Stimulated activated naive CD8-positive, alpha-beta T cell treated with anti-CD3 and anti-CD28 coated beads, Interleukin-15, amount 100 ng/mL, for 72 hours (primary cell): ENCODE results near the gene CDH15.
A peak's percentile ranks its signal among the peaks of the same experiment; 100 is the strongest.
"Not testable (repeated sequence)": the region's sequence is repeated elsewhere in the genome, so short reads cannot be mapped to it uniquely, and the experiment has no call there.

Experiments
- ATAC-seq: fragments of 150-1000 bp; cut with Tn5 transposase; 2 replicates; pipeline ENCODE4 v1.10.0; 2021; ENCODE audit warnings: mild to moderate bottlenecking, moderate library complexity
- DNase-seq, 2 donors: peaks; one replicate each; pipeline ENCODE4 v3.0.0; 2021 to 2022
- H3K27ac Mint-ChIP-seq, 2 donors: one replicate each; pipeline ENCODE4 v1.8.0; 2022; ENCODE audit warnings: mild to moderate bottlenecking in 2 of 2, mixed read lengths in 2 of 2, moderate library complexity in 2 of 2
- H3K27me3 Mint-ChIP-seq: one replicate; pipeline ENCODE4 v1.8.0; 2022; ENCODE audit warnings: mixed read lengths
- H3K4me1 Mint-ChIP-seq: one replicate; pipeline ENCODE4 v1.8.0; 2022; ENCODE audit warnings: mild to moderate bottlenecking, mixed read lengths
- H3K4me3 Mint-ChIP-seq, 2 donors: one replicate each; pipeline ENCODE4 v1.8.0; 2022; ENCODE audit warnings: mild to moderate bottlenecking in 2 of 2, mixed read lengths in 2 of 2, moderate library complexity in 1 of 2
- H3K9me3 Mint-ChIP-seq, 2 donors: one replicate each; pipeline ENCODE4 v1.8.0; 2022; ENCODE audit warnings: mixed read lengths in 2 of 2

CDH15 gene

GRCh38 chr16:89159850-89160354 lies 11.6 kb upstream of the CDH15 start:
- ATAC-seq (no peak), DNase-seq (no peak)
- Mint-ChIP-seq H3K27me3 (no peaks in the 10 kb centered on the region), H3K27ac (peak overlapping the region in 1 of 2 donors; percentile 72), H3K4me1 (no peaks in the 10 kb centered on the region), H3K4me3 (no peak overlapping the region), H3K9me3 (no peaks in the 10 kb centered on the region)

GRCh38 chr16:89160977-89161701 lies 10.4 kb upstream of the CDH15 start:
- H3K27ac Mint-ChIP-seq: no peak overlapping the region
- no peaks in the 10 kb centered on the region for H3K9me3 Mint-ChIP-seq
- DNase-seq (no peak), ATAC-seq (no peak)
- H3K4me1 Mint-ChIP-seq: no peaks in the 10 kb centered on the region
- H3K4me3 Mint-ChIP-seq: no peak overlapping the region
- no peaks in the 10 kb centered on the region for H3K27me3 Mint-ChIP-seq

- Mint-ChIP-seq H3K4me3 (no peak overlapping the region), H3K27me3 (peaks cover 6% of the 10 kb centered on the region), H3K9me3 (no peaks in the 10 kb centered on the region), H3K4me1 (no peaks in the 10 kb centered on the region), H3K27ac (no peak overlapping the region)
- ATAC-seq (peak; percentile 22), DNase-seq (no peak)
Observed at GRCh38 chr16:89161763-89162713, 9.5 kb upstream of the CDH15 start.

GRCh38 chr16:89163297-89163696 lies 8.3 kb upstream of the CDH15 start:
- no peak overlapping the region for H3K27ac Mint-ChIP-seq
- no peak overlapping the region for H3K4me3 Mint-ChIP-seq
- H3K9me3 Mint-ChIP-seq: no peaks in the 10 kb centered on the region
- ATAC-seq (no peak), DNase-seq (no peak)
- H3K4me1 Mint-ChIP-seq: peaks cover 5% of the 10 kb centered on the region
- peaks cover 10% of the 10 kb centered on the region for H3K27me3 Mint-ChIP-seq

- Mint-ChIP-seq H3K27me3 (peaks cover 20% of the 10 kb centered on the region), H3K4me1 (peaks cover 5% of the 10 kb centered on the region), H3K4me3 (no peak overlapping the region), H3K9me3 (no peaks in the 10 kb centered on the region), H3K27ac (no peak overlapping the region)
- no peak for ATAC-seq
- DNase-seq: no peak
Observed at GRCh38 chr16:89164436-89164835, 7.1 kb upstream of the CDH15 start.

GRCh38 chr16:89164847-89165680 lies 6.5 kb upstream of the CDH15 start:
- H3K27me3 Mint-ChIP-seq: peaks cover 22% of the 10 kb centered on the region
- H3K4me1 Mint-ChIP-seq: peaks cover 5% of the 10 kb centered on the region
- H3K9me3 Mint-ChIP-seq: no peaks in the 10 kb centered on the region
- H3K27ac Mint-ChIP-seq: no peak overlapping the region
- ATAC-seq: no peak
- no peak for DNase-seq
- no peak overlapping the region for H3K4me3 Mint-ChIP-seq

GRCh38 chr16:89165681-89165979 lies 5.9 kb upstream of the CDH15 start:
- H3K4me1 Mint-ChIP-seq, ATAC-seq, DNase-seq, H3K27ac Mint-ChIP-seq, H3K4me3 Mint-ChIP-seq, H3K9me3 Mint-ChIP-seq: not testable (repeated sequence)
- peaks cover 27% of the 10 kb centered on the region for H3K27me3 Mint-ChIP-seq

GRCh38 chr16:89166696-89167424 lies 4.7 kb upstream of the CDH15 start:
- Mint-ChIP-seq H3K4me1 (peaks cover 15% of the 10 kb centered on the region), H3K27me3 (peaks cover 32% of the 10 kb centered on the region)

GRCh38 chr16:89167425-89167941 lies 4.1 kb upstream of the CDH15 start:
- H3K27me3 Mint-ChIP-seq: peaks cover 32% of the 10 kb centered on the region
- ATAC-seq: peak; percentile 56
- no peaks in the 10 kb centered on the region for H3K9me3 Mint-ChIP-seq
- no peak overlapping the region for H3K4me3 Mint-ChIP-seq
- H3K4me1 Mint-ChIP-seq: peaks cover 15% of the 10 kb centered on the region
- peak; percentile 87 for DNase-seq
- peak overlapping the region in 1 of 2 donors; percentile 34 for H3K27ac Mint-ChIP-seq

More at GRCh38 chr16:89166696-89167424, 4.7 kb upstream of the CDH15 start:
- no peak for ATAC-seq
- Mint-ChIP-seq H3K9me3 (no peaks in the 10 kb centered on the region), H3K27ac (no peak overlapping the region), H3K4me3 (no peak overlapping the region)
- DNase-seq: no peak

- no peak for DNase-seq
- Mint-ChIP-seq H3K27me3 (peaks cover 32% of the 10 kb centered on the region), H3K9me3 (no peaks in the 10 kb centered on the region), H3K4me3 (no peak overlapping the region), H3K4me1 (peaks cover 18% of the 10 kb centered on the region), H3K27ac (no peak overlapping the region)
- ATAC-seq: no peak
Observed at GRCh38 chr16:89168381-89169189, 3.0 kb upstream of the CDH15 start.

GRCh38 chr16:89169778-89170177 lies 1.8 kb upstream of the CDH15 start:
- ATAC-seq: no peak
- H3K27me3 Mint-ChIP-seq: peaks cover 32% of the 10 kb centered on the region
- H3K4me3 Mint-ChIP-seq: no peak overlapping the region
- no peak for DNase-seq
- no peaks in the 10 kb centered on the region for H3K9me3 Mint-ChIP-seq
- H3K4me1 Mint-ChIP-seq: peaks cover 20% of the 10 kb centered on the region
- H3K27ac Mint-ChIP-seq: peak overlapping the region in 1 of 2 donors; percentile 27

GRCh38 chr16:89170346-89171215 lies 967 bp upstream of the CDH15 start:
- ATAC-seq (peak; percentile 4), DNase-seq (no peak)
- H3K27ac Mint-ChIP-seq: no peak overlapping the region
- no peaks in the 10 kb centered on the region for H3K9me3 Mint-ChIP-seq
- peak overlapping the region; percentile 76 to 82 for H3K4me3 Mint-ChIP-seq
- peaks cover 32% of the 10 kb centered on the region for H3K27me3 Mint-ChIP-seq
- H3K4me1 Mint-ChIP-seq: peaks cover 20% of the 10 kb centered on the region

- DNase-seq (no peak), ATAC-seq (no peak)
- H3K27ac Mint-ChIP-seq: no peak overlapping the region
- H3K9me3 Mint-ChIP-seq: no peaks in the 10 kb centered on the region
- peaks cover 19% of the 10 kb centered on the region for H3K4me1 Mint-ChIP-seq
- H3K4me3 Mint-ChIP-seq: no peak overlapping the region
- H3K27me3 Mint-ChIP-seq: peaks cover 25% of the 10 kb centered on the region
Observed at GRCh38 chr16:89172171-89172527, 601 bp downstream of the CDH15 start.
